GM21717 (cell line): Measurements from ENCODE around the gene TDRD6.

Experiments used
- ATAC-seq: cut with Tn5 transposase; IDR thresholded peaks from one replicate; pipeline ENCODE4 v1.9.1; 2021; ENCODE audit warnings: mild to moderate bottlenecking, moderate library complexity; ENCODE audit not compliant: unreplicated experiment

The TDRD6 gene

DNA sequence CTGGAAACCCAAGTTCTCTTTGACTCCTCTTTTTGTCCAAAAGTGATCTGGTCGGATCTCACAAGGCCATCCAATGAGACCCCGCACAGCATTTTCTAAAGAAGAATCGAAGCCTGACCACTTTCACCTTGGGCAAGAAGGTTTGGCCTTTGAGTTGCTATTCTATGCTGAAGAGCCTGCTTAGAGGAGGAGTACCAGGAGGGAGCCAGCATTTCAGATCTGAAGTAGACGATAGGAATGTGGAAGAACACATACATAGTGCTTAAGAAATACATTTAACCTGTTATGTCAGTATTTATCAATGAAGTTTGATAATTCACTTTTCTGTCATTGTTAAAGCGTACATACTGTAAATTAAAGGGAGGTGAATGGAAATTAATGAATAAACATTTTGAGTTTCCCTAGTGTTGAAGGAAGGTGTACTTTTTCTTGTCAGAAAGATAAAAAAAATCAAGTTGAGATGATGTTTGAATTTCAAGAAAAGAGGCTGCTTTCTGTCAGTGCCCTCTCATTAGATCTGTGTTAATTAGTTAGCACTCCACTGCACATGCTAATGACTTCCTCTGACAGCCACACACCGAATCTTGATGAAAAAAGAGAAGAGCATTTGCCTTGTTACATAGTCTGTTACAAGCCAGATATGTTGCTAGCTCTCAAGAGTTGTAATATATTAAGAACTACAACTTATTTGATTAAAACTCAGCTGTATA, 10.9 kb upstream of the TDRD6 start:
- no peak for ATAC-seq

- no peak for ATAC-seq
These were observed 10.4 kb upstream of the TDRD6 start for GRCh38 chr6:46677314-46677654.

- ATAC-seq = no peak
These were observed 2.9 kb upstream of the TDRD6 start for GRCh38 chr6:46684771-46685170.

GRCh38 chr6:46688117-46688965, 656 bp downstream of the TDRD6 start:
- no peak for ATAC-seq

GRCh38 chr6:46688966-46689335, 1.3 kb downstream of the TDRD6 start:
- ATAC-seq = no peak

- no peak for ATAC-seq
These were observed 2.0 kb downstream of the TDRD6 start for GRCh38 chr6:46689657-46690056.

DNA sequence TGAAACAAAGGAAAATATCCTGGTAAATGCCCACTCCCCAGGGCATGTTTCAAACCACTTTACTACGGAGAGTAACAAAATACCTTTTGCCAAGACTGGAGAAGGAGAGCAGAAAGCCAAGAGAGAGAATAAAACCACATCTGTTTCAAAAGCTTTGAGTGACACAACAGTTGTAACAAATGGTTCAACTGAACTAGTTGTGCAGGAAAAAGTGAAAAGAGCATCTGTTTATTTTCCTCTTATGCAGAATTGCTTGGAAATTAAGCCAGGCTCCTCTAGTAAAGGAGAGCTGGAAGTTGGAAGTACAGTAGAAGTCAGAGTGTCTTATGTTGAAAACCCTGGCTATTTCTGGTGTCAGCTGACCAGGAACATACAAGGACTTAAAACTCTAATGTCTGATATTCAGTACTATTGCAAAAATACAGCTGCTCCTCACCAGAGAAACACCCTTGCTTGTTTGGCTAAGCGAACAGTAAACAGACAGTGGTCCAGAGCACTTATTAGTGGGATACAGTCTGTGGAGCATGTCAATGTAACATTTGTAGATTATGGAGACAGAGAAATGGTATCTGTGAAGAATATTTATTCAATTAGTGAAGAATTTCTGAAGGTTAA, 2.6 kb downstream of the TDRD6 start:
- ATAC-seq = no peak

- ATAC-seq = no peak
These were observed 3.3 kb downstream of the TDRD6 start for GRCh38 chr6:46690911-46691451.

GRCh38 chr6:46699970-46700369, 12.3 kb downstream of the TDRD6 start:
- no peak for ATAC-seq

- no peak for ATAC-seq
These were observed 16.9 kb downstream of the TDRD6 start for GRCh38 chr6:46704562-46704961.

DNA sequence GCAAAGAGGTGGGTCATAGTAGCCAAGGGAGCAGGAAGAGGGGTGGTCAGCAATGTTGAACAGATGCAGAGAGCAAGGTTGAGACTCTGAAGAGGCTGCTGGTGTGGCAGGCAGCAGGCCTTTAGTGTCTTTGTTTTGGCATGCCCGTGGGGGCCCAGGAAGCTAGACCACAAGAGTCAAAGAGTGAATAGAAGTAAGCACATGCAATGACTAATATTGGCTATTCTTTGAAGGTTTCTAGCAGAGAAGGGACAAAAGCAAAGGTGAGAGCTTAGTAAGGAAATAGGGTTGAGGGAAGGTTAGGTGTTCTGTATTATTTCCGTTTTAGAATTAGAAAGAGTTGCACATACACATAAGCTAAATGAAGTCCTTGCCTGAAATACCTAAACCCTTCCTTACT, 18.8 kb downstream of the TDRD6 start:
- no peak for ATAC-seq

DNA sequence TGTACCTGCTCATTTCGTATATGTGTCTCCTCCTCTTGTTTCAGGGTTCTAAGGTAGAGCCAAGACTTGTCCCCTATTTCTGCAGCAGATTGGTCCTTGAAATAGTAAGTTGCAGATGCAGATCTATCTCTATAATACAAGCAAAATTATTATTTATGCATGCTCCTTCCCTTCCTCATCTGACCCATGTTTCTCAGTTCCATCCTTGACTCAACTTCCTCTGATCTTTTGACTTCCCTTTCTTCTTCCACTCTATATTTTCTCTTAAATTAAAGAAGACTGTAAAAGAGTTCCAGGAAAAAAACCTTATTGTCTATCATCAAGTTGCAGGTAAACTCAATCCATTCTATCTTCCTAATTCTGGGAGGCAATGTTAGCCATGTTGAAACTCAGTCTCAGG, 23.8 kb downstream of the TDRD6 start:
- no peak for ATAC-seq

- no peak for ATAC-seq
These were observed 27.5 kb downstream of the TDRD6 start for GRCh38 chr6:46715141-46715540.

DNA sequence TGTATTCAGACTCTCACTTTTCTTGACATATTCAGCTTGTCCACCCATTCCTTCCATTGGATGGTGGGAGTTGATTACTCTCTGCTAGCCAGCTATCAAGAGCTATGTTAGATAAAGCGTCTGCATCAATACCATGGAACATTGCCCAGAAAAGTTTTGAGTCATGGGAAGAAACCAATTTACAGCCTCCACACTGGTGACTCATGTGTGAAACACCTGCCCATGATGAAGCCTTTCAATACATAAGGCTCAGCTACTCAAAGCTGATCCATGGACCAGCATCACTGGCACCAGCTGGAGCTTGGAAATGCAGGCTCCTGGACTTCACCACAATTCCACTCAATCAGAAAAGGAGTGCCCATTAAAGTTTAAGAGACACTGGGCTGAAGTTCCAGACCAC, 31.4 kb downstream of the TDRD6 start:
- no peak for ATAC-seq

DNA sequence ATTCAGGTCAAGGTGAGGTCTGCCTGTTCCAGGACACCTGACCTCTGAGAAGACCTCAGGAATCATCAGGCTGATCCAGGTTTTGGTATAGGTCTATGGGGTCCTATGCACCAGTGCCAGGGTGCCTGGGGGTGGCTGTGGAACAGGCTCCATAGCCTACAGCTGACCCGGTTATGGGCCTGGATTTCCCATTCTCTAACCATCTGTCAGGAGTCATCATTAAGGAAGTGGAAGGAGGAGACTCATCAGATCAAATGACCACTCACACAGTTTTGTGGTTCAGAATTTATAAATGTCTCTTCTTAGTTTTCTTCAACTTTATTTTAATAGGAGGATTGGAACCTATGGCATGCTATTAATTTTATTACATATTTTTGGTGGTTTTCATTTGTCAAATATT, 32.7 kb downstream of the TDRD6 start:
- no peak for ATAC-seq

GRCh38 chr6:46729787-46730326, 42.2 kb downstream of the TDRD6 start:
- ATAC-seq = no peak

DNA sequence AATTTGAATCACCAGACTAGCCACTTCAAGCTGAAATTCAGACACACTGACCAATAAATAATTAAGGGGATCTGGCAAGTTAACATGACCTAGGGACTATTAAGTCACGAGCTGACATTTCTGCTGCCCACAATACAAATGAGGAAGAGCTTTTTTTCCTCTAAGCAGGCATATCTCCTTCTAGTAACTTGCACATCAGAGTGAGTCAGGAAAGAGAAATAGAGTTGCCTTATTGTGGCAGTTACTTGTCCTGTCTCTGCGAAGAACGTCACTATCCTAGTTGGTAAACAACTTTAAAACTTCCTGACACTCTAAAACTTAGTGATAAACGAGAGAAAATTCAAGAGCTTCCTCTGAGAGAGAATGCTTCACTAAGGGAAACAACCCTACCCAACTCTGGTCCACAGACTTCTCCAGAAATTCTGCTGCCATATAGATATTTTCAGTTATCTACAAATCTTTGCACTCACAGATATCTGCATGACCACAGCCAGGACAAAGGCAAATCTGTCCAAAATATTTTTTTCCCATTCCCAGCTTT, 43.3 kb downstream of the TDRD6 start:
- ATAC-seq = no peak

DNA sequence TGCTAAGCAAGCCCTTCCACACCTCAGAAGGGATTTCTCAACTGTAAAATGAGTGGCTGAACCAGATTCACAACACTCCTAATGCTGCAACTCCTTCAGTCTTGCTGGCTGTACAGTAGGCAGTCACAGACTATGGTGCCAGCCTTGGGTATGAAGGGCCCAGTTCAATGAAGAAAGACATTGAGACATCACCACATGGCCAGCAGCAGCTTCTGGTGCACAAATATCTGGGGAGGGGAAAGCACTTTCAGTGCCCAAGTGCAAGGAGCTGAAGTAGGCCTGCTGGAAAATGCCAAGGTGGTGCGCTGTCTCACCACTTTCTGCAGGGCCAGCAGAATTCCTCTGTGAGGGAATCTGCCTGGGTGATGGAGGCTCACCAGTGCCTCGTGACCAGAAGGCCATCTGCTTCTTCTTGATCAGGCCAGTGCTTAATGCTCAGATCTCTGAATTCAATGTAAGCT, 45.7 kb downstream of the TDRD6 start:
- ATAC-seq = no peak

DNA sequence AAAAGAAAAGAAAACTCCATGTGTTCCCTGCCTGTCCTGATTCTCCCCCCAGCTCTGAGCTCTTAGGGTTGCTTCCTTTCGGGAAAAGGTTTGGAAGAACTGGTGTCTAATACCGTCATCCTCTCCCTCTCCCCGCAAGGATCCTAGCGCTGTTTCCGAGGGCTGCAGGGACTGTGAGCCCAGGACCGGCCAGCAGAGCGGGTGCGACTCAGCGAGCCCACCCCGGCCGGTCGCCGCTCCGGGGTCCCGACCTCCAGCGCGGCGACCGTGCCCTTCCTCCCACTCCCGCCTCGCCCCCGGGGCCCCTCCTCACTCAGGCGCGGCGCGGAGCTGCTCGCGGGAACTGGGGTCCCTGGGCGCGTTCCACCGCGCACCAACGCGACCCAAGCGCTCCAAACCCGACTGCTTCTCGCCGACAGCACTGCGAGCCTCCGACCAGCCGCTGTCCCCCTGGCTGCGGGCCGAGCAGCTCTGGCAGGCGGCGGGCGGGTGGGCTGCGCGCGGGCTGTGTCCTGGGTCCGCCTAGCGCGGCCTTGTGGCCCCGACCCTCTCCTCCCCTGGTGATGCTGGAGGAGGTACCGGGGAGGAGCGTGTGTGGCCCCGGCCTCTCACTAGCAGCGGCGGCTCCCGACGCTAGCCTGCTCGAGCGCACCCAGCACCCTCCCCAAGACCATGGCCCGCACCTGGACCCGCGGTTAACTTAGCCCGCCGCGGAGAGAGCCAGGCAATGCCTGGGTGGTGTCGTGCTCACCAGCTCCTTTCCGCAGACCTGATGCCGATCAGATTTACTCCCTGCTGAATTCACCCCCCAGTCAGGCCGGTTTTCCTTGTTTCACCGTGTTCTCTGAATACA, 47.4 kb downstream of the TDRD6 start, which contains the start of gene PLA2G7:
Gene PLA2G7 (minus strand): TSS at position 509 of the 853 bp plus-strand sequence. CDS start 12,484 bp downstream, outside the sequence.
- no peak for ATAC-seq

DNA sequence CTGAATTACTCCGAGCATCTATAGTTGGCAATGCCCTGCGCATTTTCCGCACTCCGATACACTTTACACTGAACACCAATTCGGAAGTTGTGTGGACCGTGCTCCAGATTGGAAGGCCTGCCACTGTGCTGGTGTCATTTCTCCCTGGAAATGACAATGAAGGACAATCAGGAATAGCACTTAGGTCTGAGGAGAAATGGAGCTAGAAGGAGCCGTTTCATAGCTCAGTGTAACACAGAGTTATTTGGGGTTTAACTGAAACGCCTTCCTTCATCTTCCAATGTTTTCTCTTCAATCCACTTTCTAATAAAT, 48.0 kb downstream of the TDRD6 start:
- no peak for ATAC-seq
